NCI-H82 treated with DMSO at 0.1 percent for 48 hours (cell line): Measurements from ENCODE around the gene CACNB4.
"Not testable (repeated sequence)": the region's sequence is repeated elsewhere in the genome, so short reads cannot be mapped to it uniquely, and the experiment has no call there.

Experiments used
- DNase-seq: peaks from one replicate; lab custom pipeline; 2025; ENCODE audit not compliant: unreplicated experiment; lab: John Stamatoyannopoulos, UW

The CACNB4 gene

DNA sequence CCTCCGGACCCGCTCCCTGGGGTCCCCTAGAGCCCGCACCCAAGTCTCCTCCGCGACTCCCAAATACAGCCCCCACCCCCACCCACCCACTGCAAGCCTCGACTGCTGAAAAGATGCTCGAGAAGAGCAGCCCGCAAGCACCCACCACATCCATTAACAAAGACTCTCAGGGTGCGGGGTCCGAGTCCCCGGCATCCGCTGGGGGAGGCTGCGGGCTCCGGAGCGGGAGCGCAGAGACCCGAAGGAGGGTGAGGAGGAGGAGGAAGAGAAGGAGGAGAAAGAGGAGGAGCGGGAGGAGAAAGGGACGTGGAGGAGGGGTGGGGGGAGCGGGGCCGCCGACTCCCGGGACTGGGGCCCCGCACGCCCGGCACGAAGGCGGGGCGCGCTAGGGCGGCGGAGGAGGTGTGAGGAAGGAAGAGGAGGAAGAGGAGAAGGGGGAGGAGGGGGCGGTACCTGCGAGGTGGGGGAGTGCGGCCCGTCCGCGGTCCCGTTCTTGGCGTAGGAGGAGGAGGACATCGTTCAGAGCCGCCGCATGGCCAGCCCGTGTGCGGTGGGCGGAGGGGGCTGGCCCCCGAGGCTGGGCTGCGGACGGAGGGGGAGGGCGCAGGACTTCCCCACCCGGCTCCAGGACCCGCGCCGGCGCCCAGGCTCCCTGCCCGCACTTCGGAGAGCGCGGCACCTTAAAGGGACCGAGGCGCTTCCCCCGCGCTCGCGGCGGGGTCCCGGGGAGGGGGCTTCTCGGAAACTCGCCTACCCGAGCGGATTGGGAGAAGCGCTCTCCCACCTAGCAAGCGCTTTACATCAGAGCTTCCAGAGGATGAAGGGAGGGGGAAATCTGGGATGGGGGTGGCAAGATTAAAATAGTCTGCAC, at the start of gene CACNB4:
Gene CACNB4 (minus strand): TSS at position 549 of the 871 bp plus-strand sequence.
- DNase-seq, result no peak

DNA sequence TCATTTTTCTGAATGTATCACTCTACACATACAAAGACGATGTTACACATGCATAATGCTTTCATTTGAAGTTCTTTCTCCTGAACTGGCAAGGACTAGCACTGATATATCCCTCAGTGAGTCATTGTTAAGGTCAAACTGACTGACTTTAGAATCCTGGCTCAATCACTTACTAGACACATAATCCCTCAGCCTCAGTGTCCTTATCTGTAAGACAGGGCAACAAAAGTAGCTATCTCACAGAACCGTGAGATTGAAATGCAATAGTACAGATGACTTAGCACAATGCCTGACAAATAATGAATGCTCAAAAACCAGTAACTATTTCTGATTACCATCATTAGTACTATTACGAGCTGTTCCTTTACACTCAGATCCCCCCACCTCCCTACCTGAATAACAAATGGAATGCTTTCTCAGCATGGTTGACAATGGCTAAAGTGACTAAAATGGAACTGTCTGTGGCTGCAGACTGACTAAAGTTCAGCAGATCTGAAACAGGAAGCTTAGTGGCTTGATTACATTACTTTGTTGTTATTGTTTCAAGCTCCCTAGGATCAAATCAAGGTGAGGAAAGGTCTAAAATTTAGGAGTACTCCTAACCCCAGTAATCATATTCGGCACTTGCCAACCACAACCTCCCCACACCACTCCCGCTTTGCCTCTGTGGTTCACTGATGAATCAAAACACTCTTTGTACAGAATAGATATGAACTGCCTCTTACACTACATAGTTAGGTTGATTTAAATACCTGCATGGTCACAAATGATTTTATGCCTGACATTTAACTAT, 35.8 kb upstream of the CACNB4 start:
- DNase-seq, result no peak

DNA sequence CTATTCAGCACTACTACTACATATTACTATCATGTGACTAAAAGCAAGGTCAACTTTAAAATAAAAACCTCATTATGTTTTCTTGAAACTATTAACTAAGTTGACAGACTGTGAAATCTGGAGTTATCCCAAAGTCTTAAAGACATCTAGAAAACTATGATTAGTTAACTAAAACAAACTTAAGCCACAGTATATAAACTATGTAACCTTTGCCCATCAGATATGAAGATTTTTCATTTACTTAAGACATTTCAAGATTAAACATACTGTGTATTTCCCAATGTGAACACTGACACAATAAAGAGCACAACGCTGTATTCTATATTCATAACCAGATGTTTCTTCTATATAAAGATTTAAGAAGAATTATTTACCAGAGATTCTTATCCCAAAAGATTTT, 33.5 kb upstream of the CACNB4 start:
- DNase-seq, result no peak

DNA sequence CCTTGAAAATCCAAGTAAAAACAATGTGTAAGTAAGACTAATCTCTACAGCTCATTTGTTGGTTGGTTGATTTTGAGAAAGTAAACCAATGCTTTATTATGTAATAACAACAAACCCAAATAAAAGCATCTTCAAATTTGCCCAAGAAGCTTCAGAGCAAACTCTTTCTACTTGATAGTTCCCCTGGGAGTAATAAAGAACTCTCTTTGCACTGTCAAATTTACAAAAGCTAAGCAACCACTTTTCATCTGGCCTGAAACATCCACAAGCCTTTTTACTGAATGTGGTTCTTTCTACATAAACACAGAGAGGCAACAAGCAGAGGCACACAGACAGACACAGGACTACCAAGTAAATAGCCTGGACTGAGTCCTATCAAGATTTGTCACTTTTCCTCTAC, 28.8 kb upstream of the CACNB4 start:
- DNase-seq, result no peak

DNA sequence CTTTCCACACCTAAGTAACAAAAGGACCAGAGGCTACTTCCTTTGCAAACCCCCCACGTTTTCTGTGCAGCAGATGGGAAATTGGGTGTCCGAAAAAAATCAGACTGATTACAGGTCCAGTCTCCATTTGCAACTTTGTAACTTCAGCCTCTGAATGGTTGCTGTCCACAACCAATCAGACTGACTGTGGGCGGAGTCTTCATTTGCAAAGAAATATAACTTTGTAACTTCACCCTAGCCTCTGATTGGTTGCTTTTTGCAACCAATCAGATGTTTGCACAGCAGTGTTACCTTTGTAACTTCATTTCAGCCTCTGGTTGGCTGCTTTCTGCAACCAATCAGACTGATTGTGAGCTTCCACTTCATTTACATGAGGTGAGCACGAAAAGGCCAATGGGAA, 27.8 kb upstream of the CACNB4 start:
- no peak for DNase-seq

DNA sequence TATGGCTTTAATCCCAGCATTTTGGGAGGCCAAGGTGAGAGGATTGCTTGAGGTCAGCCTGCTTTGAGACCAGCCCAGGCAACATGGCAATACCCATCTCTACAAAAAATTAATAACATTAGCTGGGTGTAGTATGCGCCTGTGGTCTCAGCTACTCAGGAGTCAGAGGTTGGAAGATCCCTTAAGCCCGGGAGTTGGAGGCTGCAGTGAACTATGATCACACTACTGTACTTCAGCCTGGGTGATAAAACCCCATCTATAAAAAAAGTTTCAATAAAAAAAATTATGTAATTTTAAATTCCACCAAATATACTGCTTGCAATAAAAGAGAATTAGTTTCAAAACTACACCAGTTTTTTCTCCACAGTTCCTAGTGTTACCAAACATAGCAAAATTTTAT, 23.3 kb upstream of the CACNB4 start:
- no peak for DNase-seq

DNA sequence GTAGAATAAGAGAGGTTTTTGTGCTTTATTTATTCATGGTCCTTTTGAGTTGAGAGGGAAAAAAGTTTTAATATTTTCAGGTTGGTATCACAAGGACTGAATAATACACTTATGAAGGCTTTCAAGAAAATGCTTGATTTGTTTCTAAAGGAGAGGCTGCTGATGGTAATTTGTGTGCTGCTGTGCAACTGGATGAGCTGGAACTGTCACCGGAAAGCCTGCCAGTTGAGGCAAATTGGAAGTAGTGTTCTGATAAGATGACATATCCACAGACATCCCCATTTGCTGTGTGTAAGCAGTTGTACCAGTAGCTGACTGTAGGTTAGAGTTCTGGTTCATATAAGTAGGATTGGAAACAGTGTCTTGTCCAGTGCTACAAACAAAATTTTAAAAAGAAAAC, 21.6 kb upstream of the CACNB4 start:
- DNase-seq, result no peak

DNA sequence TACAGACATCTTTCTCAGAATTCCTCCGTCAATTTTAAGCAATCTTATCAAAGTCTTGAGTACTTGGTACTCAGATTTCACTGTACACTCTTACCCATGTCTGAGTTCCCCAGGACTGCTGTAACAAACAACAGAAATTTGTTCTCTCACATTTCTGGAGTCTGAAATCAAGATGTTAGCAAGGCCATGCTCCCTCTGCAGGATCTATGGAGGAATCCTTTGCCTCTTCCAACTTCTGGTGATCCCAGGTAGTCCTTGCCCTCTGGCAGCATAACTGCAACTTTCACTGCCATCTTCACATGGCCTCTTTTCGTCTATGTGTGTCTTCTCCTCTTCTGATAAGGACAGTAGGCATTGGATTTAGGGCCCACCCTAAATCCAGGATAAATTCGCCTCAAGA, 17.1 kb upstream of the CACNB4 start:
- DNase-seq, result no peak

DNA sequence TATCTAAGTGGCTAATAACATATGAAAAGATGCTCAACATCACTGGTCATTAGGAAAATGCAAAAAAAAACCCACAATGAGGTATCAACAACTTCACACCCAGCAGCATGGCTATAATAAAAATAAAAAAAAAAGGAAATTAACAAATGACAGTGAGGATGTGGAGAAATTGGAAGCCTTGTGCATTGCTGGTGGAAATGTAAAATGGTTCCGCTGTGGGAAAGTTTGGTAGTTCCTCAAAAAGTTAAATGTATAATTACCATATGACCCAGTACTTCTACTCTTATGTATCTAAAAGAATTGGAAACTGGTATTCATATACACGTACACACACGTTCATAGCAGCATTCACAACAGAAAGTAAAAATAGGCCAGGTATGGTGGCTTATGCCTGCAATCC, 15.5 kb upstream of the CACNB4 start:
- no peak for DNase-seq

DNA sequence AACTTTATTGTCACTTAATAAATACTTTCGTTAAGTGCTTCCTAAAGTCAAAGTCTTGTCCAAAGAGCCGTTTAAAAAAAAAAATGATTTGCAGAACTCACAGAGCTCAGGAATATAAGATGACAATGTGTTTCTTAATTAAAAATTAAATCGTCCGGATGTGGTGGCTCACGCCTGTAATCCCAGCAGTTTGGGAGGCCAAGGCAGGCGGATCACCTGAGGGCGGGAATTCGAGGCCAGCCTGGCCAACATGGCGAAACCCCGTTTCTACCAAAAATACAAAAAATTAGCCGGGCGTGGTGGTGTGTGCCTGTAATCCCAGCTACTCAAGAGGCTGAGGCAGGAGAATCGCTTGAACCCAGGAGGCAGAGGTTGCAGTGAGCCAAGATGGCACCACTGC, 8.3 kb upstream of the CACNB4 start:
- not testable (repeated sequence) for DNase-seq

DNA sequence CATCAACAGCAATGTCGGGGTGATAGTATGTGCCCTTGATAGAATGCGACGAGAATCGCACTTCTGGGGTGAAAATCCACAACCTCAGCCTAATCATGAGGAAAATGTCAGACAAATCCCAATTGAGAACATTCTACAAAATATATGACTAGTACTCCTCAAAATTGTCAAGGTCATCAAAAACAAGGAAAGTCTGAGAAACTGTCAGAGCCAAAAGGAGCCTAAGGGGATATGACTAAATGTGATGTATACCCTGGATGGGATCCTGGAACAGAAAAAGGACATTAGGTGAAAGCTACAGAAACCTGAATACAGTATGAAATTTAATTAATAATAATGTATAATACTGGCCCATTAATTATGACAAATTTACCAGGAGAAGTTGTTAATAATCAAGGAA, 7.6 kb upstream of the CACNB4 start:
- DNase-seq, result no peak

DNA sequence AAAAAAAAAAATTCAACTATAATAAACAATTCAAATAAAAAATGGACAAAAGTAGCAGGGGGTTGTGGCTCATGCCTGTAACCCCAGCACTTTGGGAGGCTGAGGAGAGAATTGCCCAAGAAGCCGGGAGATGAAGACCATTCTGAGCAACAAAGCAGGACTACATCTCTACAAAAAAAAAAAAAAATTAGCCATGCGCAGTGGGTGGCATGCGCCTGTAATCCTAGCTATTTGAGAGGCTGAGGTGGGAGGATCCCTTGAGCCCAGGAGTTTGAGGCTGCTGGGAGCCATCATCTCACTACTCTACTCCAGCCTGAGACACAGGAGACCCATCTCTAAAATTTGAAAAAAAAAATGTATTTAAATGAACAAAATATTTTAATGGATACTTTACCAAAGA, 4.4 kb upstream of the CACNB4 start:
- no peak for DNase-seq

DNA sequence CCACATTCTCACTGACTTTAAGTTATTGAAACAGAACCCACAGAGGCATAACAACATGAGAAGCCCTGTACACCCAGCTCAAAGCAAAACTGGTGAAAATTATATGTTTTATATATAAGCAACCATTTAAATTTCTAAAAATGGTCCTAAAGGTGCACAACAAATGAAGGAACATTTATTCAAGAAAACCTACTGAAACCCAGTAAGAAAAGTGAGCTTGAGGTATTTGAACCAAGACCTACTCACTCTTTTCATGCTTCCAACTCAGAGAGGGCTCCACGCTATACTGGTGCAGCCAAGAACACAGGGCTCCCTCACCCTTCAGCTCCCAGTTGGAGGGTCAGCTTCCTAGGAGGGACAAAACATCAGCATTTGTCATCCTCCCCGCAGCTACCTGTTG, 2.1 kb upstream of the CACNB4 start:
- DNase-seq, result no peak

DNA sequence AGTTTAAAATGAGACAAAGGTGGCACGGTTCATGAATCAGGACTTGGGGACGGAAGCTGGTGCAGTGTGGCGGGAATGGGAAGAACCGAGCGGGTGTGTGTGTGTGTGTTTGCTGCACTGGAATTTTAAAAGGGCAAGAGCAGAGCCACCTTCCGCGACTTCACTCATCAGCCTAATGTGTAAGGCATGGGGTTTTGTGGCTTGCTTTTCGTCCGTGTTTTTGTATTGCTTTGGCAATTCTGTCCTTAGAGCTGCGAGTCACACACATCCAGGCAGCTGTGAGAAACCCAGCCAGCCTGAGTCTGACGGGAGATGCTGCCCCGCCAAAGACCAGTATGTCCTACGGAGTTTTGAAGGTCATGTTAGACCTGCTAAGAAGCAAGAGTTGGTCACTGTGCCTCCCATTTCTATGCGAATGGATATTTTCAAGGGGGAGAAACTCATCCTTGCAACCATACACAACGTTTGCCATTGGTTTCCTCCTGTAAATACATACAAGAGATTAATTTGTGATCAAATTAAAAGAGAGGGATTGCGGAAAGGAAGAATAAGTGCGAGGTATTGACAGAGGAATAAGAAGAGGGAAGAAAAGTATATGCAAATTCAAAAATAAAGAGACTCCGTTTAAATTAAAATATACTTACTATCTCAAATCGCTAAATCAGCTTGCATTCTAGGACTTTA, 665 bp upstream of the CACNB4 start:
- DNase-seq, result no peak

DNA sequence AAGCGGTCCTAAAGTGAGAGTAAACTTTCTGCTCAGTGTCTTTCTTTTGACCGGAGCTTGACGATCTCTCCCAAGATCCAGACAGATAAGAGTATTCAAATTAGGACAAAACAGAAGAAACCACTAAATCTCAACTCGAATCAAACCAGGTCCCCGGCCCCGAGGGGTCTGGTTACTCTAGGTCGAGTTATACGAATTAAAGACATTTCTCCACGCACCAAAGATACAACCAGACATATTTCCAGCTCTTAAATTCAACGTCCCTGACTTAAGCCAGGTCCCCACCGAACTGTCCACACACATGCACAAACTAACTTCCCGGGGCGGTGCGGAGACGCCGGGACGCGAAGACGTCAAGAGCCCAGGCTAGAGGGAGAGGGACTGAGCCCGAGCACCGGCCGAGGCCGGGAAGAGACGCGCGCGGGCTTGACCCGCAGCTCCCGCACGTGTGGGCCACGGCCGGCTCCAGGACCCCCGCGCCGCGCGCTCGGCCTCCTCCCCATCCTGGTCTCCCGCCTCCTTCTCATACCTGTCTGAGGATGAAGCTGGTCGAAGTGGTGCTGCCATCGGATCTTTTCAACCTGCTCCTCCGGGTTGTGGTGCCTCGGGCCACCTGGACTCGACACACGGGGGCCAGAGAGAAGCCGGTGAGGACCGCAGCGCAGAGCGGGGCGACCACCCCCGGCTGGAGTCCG, 896 bp downstream of the CACNB4 start:
- DNase-seq, result no peak

DNA sequence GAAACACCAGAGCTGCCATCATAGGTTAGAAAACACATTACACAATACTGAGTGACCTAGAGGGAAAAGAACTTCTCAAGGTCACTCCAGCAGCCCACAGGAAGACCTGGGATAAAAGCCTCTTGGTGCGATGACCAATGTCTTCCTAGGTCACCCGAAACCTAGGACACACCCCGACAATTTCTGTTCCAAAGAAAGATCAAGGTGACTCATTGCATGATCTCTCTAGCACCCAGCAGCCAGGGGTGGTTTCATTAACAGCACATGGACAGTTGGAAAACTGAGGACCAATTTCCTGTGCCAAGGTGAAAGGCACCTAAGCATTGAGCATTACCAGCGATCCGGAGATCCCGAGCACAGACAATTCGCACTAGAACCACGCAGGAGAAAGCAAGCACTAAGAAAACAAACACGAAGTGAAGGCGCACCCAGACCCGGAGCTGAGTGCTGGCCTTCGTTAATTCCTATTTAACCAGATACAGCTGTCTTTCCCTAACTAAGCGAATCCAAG, 1.5 kb downstream of the CACNB4 start:
- no peak for DNase-seq

DNA sequence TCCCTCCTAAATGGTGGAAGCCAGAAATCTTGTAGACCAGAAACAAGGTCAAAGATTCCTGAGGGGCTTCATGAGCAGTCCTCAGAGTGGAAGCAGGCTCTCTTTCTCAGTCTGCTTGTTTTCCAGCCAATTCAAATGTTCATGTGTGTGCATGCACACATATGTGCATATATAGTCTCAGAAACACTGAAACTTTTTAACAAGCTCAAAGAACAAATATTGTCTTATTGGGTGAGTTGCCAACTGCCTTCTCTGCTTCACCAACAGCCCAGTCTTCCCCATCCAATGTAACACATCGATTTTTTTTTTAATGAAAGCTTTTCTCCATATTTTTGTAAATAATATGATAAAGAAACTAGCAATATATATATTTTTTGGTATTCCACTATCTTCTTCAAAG, 3.7 kb downstream of the CACNB4 start:
- DNase-seq, result no peak

DNA sequence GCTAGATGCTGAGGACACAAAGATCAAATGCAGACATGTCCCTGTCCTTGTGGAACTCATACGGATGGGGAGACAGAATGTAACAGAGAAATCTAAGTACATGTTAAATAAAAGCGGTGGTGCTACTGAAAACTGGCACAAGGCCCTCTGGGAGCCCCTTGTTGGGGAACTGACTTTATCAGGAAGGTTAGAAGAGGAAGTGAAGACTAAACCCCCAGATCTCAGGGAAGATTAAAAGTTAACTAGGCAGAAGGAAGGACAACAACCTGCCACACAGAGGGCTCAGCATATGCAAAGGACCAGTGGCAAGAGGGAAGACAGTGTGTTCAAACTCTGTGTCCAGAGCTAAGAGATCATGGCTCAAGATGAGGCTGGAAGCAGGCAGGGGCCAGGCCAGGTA, 4.8 kb downstream of the CACNB4 start:
- DNase-seq, result no peak

DNA sequence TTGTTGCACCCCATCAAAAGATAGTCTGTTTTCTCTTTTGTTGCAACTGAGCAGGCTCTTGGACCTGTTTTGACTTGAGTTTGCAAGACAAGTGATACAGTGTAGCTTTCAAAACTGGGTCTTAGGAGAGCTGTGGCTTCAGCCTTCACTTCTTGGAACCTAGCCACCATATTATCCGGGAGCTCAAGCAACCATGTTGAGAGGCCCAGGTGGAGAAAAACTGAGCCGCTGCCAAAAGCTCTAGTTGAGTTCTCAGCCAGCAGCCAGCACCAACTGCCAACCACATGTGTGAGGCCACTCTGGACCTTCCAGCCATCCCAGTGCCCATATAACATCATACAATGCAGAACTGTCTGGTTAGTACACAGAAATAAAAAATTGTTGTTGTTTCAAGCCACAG, 5.4 kb downstream of the CACNB4 start:
- DNase-seq, result no peak

DNA sequence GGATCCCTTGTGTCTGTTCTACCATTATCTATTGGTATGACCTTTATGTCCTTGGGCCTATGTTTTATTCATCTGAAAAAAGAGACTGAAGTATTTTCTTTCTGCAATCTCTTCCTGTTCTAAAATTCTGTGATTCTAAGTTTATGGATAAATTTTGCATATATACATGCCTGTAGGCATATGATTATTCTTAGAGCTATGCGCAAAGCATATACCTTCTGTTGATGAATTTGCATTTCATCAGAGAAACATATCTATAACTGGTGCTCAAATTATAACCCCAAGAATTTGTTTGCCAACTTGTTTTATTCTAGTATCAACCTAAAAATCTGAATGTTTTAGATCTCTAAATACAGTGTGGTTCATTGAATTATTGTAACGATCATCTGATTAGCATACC, 6.7 kb downstream of the CACNB4 start:
- no peak for DNase-seq

DNA sequence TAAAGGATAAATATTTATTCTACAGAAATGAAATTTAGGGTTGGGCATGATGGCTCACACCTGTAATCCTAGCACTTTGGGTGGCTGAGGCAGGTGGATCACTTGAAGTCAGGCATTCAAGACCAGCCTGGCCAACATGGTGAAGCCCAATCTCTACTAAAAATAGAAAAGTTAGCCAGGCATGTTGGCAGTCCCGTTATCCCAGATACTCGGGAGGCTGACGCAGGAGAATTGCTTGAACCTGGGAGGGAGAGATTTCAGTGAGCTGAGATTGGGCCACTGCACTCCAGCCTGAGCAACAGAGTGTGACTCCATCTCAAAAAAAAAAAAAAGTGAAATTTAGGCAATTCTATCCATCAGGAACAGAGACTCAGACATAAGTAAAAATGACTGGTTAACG, 8.1 kb downstream of the CACNB4 start:
- not testable (repeated sequence) for DNase-seq
